ENCODE data around the gene PCCA.

Gene PCCA

DNA sequence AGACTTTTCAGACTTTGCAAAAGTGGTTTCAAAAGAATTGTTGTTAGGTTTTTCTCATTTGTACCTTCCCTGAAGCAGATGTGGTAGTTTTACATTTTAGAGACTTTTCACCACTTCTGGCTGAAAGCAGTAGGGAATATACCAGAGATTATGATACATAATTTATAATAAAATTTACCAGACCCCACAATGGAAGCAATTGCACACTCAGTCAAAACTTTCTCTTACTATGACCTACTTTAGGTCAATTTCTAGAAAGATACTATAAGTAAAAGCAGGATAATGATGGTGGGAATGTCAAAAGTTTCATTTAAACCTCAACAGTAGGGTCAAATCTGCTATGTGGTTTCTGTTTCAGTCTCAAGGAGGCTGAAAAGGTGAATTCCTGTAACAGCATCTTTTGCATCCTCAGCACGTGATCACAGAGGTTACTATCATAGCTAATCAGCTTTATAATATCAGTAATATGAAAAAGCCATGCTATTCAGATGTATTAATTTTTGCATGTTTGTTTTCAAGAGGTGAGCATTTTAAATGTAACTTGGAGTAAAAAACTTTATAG lies 26.9 kb downstream of the PCCA start:
- H3K27ac ChIP-seq, result no peak overlapping the region
- TF ChIP-seq ZFX (IDR thresholded peaks at IDR 0.05), result no peak
- TF ChIP-seq, protein P1, sequence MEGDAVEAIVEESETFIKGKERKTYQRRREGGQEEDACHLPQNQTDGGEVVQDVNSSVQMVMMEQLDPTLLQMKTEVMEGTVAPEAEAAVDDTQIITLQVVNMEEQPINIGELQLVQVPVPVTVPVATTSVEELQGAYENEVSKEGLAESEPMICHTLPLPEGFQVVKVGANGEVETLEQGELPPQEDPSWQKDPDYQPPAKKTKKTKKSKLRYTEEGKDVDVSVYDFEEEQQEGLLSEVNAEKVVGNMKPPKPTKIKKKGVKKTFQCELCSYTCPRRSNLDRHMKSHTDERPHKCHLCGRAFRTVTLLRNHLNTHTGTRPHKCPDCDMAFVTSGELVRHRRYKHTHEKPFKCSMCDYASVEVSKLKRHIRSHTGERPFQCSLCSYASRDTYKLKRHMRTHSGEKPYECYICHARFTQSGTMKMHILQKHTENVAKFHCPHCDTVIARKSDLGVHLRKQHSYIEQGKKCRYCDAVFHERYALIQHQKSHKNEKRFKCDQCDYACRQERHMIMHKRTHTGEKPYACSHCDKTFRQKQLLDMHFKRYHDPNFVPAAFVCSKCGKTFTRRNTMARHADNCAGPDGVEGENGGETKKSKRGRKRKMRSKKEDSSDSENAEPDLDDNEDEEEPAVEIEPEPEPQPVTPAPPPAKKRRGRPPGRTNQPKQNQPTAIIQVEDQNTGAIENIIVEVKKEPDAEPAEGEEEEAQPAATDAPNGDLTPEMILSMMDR (conservative IDR thresholded peaks at IDR 0.05), result no peak

DNA sequence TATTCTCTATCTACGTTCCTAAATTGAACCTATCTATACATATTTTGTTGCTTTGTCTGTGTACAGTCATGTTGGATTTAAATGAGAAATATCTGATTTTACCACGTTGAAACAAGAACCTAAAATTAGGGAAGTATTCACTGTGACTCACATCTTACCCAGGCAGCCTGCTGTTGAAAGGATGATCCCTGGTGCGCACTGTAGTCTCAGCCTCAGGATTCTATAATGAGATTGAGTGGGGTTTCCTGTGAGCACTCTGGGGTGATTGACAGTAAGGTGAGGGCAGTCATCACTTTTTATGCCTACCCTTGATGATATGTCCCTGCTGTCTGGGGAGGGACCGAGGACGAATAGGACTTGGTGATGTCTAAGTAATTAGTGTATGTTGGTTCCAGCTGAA lies 35.4 kb downstream of the PCCA start:
- no peak for TF ChIP-seq ZFX (IDR thresholded peaks at IDR 0.05)
- TF ChIP-seq, protein P1 (conservative IDR thresholded peaks at IDR 0.05), result no peak
- no peak overlapping the region for H3K27ac ChIP-seq

DNA sequence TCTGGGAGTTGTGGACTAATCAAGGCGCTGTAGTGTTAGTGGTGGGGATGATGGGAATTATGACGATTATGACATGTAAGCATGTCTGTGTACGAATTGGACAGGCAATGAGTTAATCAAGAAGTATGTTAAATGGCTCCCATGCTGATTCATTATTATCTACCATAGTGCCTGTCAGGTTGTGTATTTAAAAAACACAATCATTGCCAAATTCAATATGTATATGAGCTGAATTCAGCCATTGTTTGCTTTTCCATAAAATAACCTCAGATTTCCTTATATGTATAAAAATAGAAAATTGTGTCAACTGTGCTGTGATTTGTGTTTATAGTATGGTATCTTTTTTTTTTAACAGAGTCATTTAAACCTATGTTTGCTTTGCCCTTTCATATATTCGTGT lies 37.1 kb downstream of the PCCA start:
- no peak overlapping the region for H3K27ac ChIP-seq
- TF ChIP-seq ZFX (IDR thresholded peaks at IDR 0.05), result no peak
- TF ChIP-seq, protein P1 (conservative IDR thresholded peaks at IDR 0.05), result no peak

DNA sequence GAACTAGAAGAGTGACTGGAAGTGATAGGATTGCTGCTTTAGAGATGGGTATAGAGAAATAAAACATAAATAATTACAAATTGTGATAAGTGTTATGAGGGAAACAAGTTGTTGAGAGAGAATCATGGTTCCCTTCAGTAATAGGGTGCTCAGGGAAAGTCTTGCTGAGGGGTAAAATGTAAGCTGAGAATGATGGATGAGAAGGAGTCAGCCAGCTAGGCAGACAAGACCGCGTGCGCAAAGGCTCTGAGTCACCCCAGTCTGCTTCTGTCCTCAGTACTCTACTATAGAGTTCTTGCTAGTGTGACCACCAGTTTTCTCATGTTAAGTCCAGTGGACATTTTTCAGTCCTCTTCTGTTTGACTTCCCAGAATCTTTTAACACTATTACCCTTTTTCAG lies 39.5 kb downstream of the PCCA start:
- TF ChIP-seq, protein P1 (conservative IDR thresholded peaks at IDR 0.05), result no peak
- no peak for TF ChIP-seq ZFX (IDR thresholded peaks at IDR 0.05)
- no peak overlapping the region for H3K27ac ChIP-seq

DNA sequence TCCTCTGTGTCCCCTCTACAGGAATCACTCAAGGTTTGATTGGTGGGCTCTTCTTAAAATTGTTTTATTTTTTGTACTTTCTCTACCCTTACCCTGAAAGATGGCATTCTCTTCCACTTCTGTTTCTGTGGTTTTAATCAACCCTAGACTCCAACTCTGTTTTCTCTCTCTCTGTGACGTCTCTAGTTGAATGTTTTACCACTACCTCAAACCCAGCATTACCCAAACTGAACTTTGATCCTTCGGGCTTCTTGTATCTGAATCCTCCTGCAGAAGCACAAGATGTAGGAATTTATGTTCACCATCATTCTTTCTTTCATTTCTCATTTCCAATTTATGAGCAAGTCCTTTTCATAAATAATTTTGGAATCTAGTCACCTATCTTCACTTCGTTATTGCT lies 39.9 kb downstream of the PCCA start:
- TF ChIP-seq, protein P1 (conservative IDR thresholded peaks at IDR 0.05), result no peak
- no peak for TF ChIP-seq ZFX (IDR thresholded peaks at IDR 0.05)
- no peak overlapping the region for H3K27ac ChIP-seq

DNA sequence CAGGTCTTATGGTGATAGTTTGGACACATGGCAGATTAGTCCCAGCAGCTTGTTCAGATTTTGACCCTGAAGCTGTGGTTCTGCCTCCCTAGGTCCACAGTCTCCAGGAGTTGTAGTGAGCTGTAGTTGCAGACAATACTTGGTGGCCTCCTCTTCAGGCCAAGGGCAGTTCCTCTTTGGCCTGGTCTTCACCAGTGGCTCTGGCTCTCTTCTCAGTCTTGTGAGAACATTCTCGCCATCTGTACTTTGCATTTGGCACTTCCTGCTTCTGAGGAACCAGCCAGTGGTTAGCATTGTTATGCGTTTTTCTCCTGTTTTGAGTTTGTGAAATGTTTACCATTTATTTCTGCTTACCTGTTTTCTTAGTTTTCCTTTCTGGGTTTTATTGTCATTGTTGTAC lies 40.7 kb downstream of the PCCA start:
- TF ChIP-seq, protein P1 (conservative IDR thresholded peaks at IDR 0.05), result no peak
- TF ChIP-seq ZFX (IDR thresholded peaks at IDR 0.05), result no peak
- H3K27ac ChIP-seq, result peak overlapping the region; percentile 18; the same call in 1 of the 2 replicates

DNA sequence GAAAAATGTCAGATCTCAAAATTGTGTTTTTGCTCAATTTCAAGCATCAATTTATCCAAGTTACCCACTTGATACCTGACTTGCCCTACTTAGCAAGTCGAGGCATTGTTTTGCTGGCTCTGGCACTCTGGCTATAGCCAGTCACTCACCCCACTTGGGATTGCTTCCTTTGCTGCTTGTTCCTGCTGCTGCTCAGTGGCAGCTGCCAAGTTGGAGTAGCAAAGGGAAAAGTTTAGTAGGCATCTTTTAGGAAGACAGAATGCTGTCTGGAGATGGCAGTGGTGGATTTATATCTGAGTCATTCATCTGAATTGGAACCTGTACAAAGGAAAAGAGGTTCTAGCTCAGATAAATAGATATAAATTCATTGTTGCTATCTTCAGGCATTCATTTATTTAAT lies 41.2 kb downstream of the PCCA start:
- TF ChIP-seq, protein P1 (conservative IDR thresholded peaks at IDR 0.05), result no peak
- no peak for TF ChIP-seq ZFX (IDR thresholded peaks at IDR 0.05)
- H3K27ac ChIP-seq, result no peak overlapping the region
